Lower leg skin (tissue), 4 donors: ENCODE results near the gene CMTM1. TPM values are rescaled to one million over a fixed set of nuclear protein-coding genes. Genes with fewer than 3 reads are reported as not detected.

Experiments used
- DNase-seq, 2 donors: peaks; one replicate each; pipeline ENCODE4 v3.0.0-alpha.2; 2019; ENCODE audit warnings: low spot score in 2 of 2
- H3K4me3 ChIP-seq: fragments of 200-600 bp; sonication (generic); 2 replicates; pipeline ENCODE4 v1.5.1; 2017; ENCODE audit warnings: mild to moderate bottlenecking, low read depth; ENCODE audit not compliant: poor library complexity, severe bottlenecking
- POLR2A ChIP-seq, 2 donors: fragments of 450-650 bp; IDR thresholded peaks; one replicate each; pipeline ENCODE4 v1.6.1; 2016 to 2017; ENCODE audit warnings: antibody characterized with exemption in 2 of 2, mild to moderate bottlenecking in 1 of 2, moderate library complexity in 1 of 2
- WGBS, 2 donors: methylation state at CpG; one replicate each; pipeline ENCODE4 v1.1.5; 2018; 5-methylcytosine and 5-hydroxymethylcytosine counted together
- intact Hi-C: fragments of 100-400 bp; cut with DNase I; formaldehyde crosslinking; loops from one replicate; pipeline ENCODE4 v1.15.0; 2023; ENCODE audit warnings: low total_unique reads
- total RNA-seq, 4 donors: library from RNA; depleted of rRNA; stranded (reverse); fragments of >200 nt; gene quantifications; one replicate each; pipeline ENCODE4 v1.1.0, GENCODE V29; 2016
- TF ChIP-seq, protein P1 (sequence below), 3 donors: fragments of 450-650 bp; IDR thresholded peaks; one replicate each; pipeline ENCODE4 v1.5.1; 2016; ENCODE audit warnings: antibody characterized with exemption in 3 of 3, mild to moderate bottlenecking in 3 of 3, moderate library complexity in 2 of 3

The CMTM1 gene
- total RNA-seq, 4 donors from 2014 or later, result 0.39 to 2.1 (median 1.9) TPM; not detected in 1

DNA sequence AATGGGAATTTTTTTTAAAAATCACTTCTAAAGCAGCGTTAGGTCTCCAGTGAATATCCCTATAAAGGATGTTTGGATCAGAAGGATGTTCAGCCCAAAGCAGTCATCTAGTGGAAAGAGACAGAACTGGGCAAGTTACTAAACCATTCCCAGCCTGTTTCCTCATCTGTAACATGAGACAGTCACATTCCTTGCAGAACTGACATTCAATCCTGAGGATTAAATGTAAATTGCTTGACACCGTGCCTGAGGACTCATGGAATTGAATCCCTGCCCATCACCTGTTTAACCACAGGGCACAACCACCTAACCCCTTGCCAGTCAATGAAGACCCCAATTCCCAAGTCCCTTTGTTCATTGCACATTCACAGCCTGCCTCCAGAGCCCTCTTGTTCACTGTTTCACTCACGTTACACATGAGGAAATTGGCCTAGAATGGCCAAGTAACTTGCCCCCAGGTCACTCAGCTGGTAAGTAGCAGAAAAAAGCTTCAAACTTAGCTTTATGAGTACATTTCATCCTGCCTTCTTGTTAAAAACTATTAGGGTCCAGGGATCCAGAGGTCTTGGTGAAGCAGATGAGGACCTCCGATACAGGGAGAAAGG, 14.5 kb downstream of the CMTM1 start:
- H3K4me3 ChIP-seq, result no peak overlapping the region
- no peak for DNase-seq
- 72 to 73% methylated on average over 4 of the region's 4 CpGs for WGBS, 2 donors
- TF ChIP-seq, protein P1, sequence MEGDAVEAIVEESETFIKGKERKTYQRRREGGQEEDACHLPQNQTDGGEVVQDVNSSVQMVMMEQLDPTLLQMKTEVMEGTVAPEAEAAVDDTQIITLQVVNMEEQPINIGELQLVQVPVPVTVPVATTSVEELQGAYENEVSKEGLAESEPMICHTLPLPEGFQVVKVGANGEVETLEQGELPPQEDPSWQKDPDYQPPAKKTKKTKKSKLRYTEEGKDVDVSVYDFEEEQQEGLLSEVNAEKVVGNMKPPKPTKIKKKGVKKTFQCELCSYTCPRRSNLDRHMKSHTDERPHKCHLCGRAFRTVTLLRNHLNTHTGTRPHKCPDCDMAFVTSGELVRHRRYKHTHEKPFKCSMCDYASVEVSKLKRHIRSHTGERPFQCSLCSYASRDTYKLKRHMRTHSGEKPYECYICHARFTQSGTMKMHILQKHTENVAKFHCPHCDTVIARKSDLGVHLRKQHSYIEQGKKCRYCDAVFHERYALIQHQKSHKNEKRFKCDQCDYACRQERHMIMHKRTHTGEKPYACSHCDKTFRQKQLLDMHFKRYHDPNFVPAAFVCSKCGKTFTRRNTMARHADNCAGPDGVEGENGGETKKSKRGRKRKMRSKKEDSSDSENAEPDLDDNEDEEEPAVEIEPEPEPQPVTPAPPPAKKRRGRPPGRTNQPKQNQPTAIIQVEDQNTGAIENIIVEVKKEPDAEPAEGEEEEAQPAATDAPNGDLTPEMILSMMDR (IDR thresholded peaks at IDR 0.05), result no peak
- TF ChIP-seq POLR2A (IDR thresholded peaks at IDR 0.05), result no peak
- intact Hi-C loops, result loop anchor here (10.0 kb wide), 1 partner anchor 106 kb away; no protein-coding TSS in a partner anchor

DNA sequence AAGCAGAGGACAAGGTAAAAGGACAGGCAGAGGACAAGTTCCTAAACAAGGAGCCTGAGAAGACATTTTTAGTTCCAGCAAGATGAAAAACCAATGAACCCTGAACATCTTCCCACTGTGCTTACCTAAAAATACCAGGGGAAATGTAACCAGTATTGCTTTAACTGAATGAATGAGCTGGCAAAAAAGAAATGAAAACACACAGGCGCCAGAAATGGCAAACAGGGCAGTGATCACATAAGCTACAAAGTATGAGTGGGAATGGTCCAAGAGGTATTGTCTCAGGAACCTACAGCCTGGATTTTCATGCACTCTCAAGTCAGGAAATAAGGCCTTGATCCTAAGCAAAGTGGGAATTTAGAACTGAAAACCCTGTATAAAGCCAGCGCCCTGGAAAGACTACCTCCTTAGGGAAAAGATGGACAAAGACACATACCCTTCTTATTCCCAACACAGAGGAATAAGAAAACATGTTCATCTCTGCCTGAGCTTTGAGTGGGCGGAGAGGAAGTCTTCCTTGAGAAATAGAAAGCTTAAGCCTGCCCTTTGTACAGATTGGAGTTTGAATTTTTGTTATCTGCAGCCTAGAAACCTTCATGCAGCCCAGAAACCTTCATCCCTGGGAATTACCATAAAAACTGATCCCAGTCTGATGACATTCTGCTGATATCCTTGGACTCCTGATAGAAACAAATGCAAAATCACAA, 15.2 kb downstream of the CMTM1 start:
- TF ChIP-seq POLR2A (IDR thresholded peaks at IDR 0.05), result no peak
- TF ChIP-seq, protein P1 (IDR thresholded peaks at IDR 0.05), result no peak
- no peak overlapping the region for H3K4me3 ChIP-seq
- no peak for DNase-seq
- intact Hi-C loops, result loop anchor here (10.0 kb wide), 1 partner anchor 107 kb away; no protein-coding TSS in a partner anchor
- 47 to 79% methylated on average over 3 of the region's 3 CpGs for WGBS, 2 donors

DNA sequence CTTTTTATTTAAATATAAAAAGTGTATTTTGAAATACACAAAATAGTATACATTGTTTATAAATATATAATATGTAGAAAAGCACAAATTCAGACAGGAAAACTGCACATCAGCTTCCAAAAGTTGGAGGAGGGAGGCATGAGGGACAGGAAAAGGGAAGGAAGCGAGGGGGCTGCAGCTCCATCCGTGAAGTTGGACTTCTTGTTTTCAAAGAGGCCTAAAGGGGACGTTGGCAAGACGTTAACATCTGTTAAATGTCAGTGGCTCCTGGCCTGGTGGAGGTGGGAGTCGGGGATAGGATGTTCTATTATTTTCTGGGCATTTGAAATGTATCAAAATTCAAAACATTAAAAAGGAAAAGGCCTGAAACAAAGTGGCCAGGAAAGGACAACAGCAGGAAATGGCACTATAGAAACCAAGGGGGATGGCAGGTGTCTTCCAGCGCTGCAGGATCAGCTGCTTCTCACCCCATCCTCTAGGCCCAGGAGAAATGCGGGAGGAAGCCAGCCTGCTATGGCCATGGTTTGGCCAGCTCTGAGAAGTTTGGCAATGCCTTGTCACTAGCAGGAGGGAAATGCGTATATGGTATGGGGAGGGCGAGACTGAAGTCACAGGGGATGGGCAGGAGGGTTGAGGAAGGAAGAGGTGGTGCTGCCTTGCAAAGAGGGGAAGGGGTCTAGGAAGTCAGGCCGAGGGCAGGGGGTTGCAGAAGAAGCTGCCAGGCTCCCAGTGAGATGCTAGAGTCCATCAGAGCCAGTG, 19.4 kb downstream of the CMTM1 start:
- TF ChIP-seq, protein P1 (IDR thresholded peaks at IDR 0.05), result no peak
- no peak for TF ChIP-seq POLR2A (IDR thresholded peaks at IDR 0.05)
- no peak overlapping the region for H3K4me3 ChIP-seq
- no peak for DNase-seq
- 74 to 75% methylated on average over 10 of the region's 10 CpGs for WGBS, 2 donors
- intact Hi-C loops, result loop anchor here (10.0 kb wide), 1 partner anchor 111 kb away; no protein-coding TSS in a partner anchor

DNA sequence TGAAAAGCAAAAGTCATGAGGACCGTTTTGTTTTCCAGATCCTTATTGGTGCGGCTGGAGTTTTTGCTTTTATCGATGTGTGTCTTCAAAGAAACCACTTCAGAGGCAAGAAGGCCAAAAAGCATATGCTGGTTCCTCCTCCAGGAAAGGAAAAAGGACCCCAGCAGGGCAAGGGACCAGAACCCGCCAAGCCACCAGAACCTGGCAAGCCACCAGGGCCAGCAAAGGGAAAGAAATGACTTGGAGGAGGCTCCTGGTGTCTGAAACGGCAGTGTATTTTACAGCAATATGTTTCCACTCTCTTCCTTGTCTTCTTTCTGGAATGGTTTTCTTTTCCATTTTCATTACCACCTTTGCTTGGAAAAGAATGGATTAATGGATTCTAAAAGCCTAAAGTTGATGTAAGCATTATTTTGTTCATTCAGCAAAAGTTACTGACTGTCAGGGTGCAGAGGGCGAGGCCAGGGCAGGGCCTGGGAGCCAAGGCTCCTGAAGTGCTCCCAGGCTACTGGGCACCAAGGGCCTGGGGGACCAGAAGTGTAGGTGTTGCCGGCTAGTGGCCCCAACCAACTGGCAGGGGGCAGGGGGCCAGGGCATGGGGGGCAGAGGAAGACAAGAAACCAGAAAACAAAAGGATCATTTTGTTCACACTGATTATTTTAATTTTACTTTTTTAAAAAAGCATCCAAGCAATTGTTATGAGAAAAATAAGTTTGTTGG, 21.8 kb downstream of the CMTM1 start:
- no peak overlapping the region for H3K4me3 ChIP-seq
- DNase-seq, result no peak
- TF ChIP-seq, protein P1 (IDR thresholded peaks at IDR 0.05), result no peak
- TF ChIP-seq POLR2A (IDR thresholded peaks at IDR 0.05), result no peak
- intact Hi-C loops, result loop anchor here (10.0 kb wide), 1 partner anchor 113 kb away; no protein-coding TSS in a partner anchor
- WGBS, 2 donors, result 66 to 68% methylated on average over 7 of the region's 7 CpGs

DNA sequence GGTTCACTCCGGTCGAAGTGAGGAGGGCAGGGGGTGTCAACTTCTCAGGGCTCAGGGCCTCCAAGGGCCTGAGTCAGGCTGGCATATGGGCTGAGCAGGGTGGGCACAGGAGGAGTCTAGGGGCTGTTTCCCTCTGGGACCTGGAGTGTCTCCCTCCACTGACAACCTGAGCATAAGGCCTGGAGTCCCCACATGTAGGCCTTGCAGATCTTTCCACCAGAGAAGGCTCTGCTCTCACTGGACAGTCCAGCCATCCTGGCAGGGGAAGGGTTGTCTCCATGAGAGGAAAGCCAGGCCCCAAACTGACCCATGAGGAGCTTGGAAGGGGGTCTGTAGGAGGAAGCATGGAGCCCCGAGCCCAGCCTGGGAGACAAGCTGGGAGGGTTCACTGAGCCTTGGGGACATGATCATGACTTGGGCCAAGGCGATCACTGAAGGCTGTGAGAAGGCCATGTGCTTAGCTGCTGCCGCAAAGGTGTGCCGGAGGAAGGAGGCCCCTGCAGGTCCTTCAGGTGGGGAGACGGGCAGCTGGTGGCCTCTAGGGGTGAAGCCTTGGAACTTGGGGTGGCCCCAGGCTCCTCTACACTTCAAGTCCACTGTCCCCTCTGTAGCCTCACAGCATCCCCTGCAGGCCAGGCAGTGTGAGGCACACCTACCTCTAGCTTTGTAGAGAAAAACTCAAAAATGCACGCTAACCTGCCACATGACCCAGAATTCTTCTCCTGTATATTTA, 22.9 kb downstream of the CMTM1 start:
- DNase-seq, result no peak
- TF ChIP-seq, protein P1 (IDR thresholded peaks at IDR 0.05), result peak in 1 of 3 donors; percentile 30
- TF ChIP-seq POLR2A (IDR thresholded peaks at IDR 0.05), result no peak
- intact Hi-C loops, result loop anchor here (10.0 kb wide), 1 partner anchor 114 kb away; no protein-coding TSS in a partner anchor
- 90 to 95% methylated on average over 6 to 8 of the region's 8 CpGs for WGBS, 2 donors
- no peak overlapping the region for H3K4me3 ChIP-seq
